Measurements from ENCODE around the gene RING1.

Gene RING1

GRCh38 chr6:33192671-33193602, 15.4 kb upstream of the RING1 start:
- DNase-seq (ENCODE audit: low read depth), result no peak

GRCh38 chr6:33193619-33194018, 14.7 kb upstream of the RING1 start:
- DNase-seq (ENCODE audit: low read depth), result no peak

- DNase-seq (ENCODE audit: low read depth), result no peak
Measured at GRCh38 chr6:33194431-33194979, 13.8 kb upstream of the RING1 start.

- no peak for DNase-seq (ENCODE audit: low read depth)
Measured at GRCh38 chr6:33195304-33196165, 12.8 kb upstream of the RING1 start.

GRCh38 chr6:33197431-33198048, 10.8 kb upstream of the RING1 start:
- no peak for DNase-seq (ENCODE audit: low read depth)

- DNase-seq (ENCODE audit: low read depth), result no peak
Measured at GRCh38 chr6:33198159-33198852, 10.0 kb upstream of the RING1 start.

GRCh38 chr6:33198853-33199436, 9.4 kb upstream of the RING1 start:
- DNase-seq (ENCODE audit: low read depth), result no peak

GRCh38 chr6:33199687-33200218, 8.5 kb upstream of the RING1 start:
- peak; percentile 48 for DNase-seq (ENCODE audit: low read depth)

GRCh38 chr6:33200219-33201146, 7.8 kb upstream of the RING1 start, which contains the start of the genes RXRB and SLC39A7:
Gene RXRB (minus strand): TSS chr6:33200665. CDS start chr6:33200476, 189 bp downstream.
Gene SLC39A7 (plus strand): TSS chr6:33200867. CDS start chr6:33201246, 379 bp downstream.
- DNase-seq (ENCODE audit: low read depth), result peak; percentile 98

- DNase-seq (ENCODE audit: low read depth), result no peak
Measured at GRCh38 chr6:33201147-33201545, 7.2 kb upstream of the RING1 start.

GRCh38 chr6:33201935-33202334, 6.4 kb upstream of the RING1 start:
- DNase-seq (ENCODE audit: low read depth), result no peak

- no peak for DNase-seq (ENCODE audit: low read depth)
Measured at GRCh38 chr6:33202799-33203198, 5.5 kb upstream of the RING1 start.

GRCh38 chr6:33203443-33204164, 4.7 kb upstream of the RING1 start:
- no peak for DNase-seq (ENCODE audit: low read depth)

- DNase-seq (ENCODE audit: low read depth), result no peak
Measured at GRCh38 chr6:33204165-33204414, 4.2 kb upstream of the RING1 start.

GRCh38 chr6:33204415-33205190, 3.7 kb upstream of the RING1 start, which contains the start of gene HSD17B8:
Gene HSD17B8 (plus strand): TSS chr6:33204655. CDS start chr6:33204669, 14 bp downstream.
- DNase-seq (ENCODE audit: low read depth), result peak; percentile 84

GRCh38 chr6:33205191-33206026, 2.9 kb upstream of the RING1 start:
- DNase-seq (ENCODE audit: low read depth), result no peak
